HK-2 (cell line): Measurements from ENCODE around the gene S1PR5.

Experiments
- DNase-seq: peaks from one replicate; pipeline ENCODE4 v3.0.0-alpha.2; 2018; ENCODE audit not compliant: unreplicated experiment

The S1PR5 gene

GRCh38 chr19:10467104-10467706 lies 50.0 kb downstream of the S1PR5 start:
- no peak for DNase-seq

DNA sequence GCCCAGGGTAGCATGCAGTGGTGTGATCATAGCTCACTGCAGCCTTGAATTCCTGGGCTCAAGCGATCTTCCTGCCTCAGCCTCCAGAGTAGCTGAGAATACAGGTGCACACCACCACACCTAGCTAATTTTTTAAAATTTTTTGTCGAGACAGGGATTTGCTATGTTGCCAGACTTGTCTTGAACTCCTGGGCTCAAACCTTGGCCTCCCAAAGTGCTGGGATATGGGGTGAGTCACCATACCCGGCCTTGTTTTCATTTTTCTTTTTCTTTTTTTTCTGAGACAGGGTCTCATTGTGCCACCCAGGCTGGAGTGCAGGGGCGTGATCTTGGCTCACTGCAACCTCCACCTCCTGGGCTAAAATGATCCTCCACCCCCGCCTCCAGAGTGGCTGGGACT lies 52.8 kb downstream of the S1PR5 start:
- no peak for DNase-seq
